SKM-1 (cell line): ENCODE data around the gene HAND2.

ENCODE experiments used
- DNase-seq: peaks from one replicate; lab custom pipeline; 2025; ENCODE audit not compliant: unreplicated experiment; lab: John Stamatoyannopoulos, UW

The HAND2 gene

GRCh38 chr4:173503330-173504180 lies 26.5 kb downstream of the HAND2 start:
- DNase-seq: no peak

- DNase-seq: no peak
Measured at GRCh38 chr4:173502282-173502681, 27.7 kb downstream of the HAND2 start.

GRCh38 chr4:173501592-173502150 lies 28.4 kb downstream of the HAND2 start:
- no peak for DNase-seq

- DNase-seq: no peak
Measured at GRCh38 chr4:173500841-173501591, 29.0 kb downstream of the HAND2 start.

- DNase-seq: no peak
Measured at GRCh38 chr4:173499658-173500535, 30.1 kb downstream of the HAND2 start.

GRCh38 chr4:173498771-173499170 lies 31.3 kb downstream of the HAND2 start:
- DNase-seq: no peak

- DNase-seq: no peak
Measured at GRCh38 chr4:173498023-173498422, 32.0 kb downstream of the HAND2 start.

GRCh38 chr4:173494013-173494970 lies 35.7 kb downstream of the HAND2 start:
- DNase-seq: peak; percentile 8

- DNase-seq: no peak
Measured at GRCh38 chr4:173493041-173493440, 37.0 kb downstream of the HAND2 start.

GRCh38 chr4:173492315-173492714 lies 37.7 kb downstream of the HAND2 start:
- no peak for DNase-seq

GRCh38 chr4:173490817-173491528 lies 39.1 kb downstream of the HAND2 start:
- DNase-seq: no peak

- peak; percentile 65 for DNase-seq
Measured at GRCh38 chr4:173490256-173490655, 39.8 kb downstream of the HAND2 start.

- DNase-seq: no peak
Measured at GRCh38 chr4:173489514-173489913, 40.5 kb downstream of the HAND2 start.

- no peak for DNase-seq
Measured at GRCh38 chr4:173488656-173489055, 41.4 kb downstream of the HAND2 start.

GRCh38 chr4:173488074-173488473 lies 42.0 kb downstream of the HAND2 start:
- no peak for DNase-seq

GRCh38 chr4:173486714-173487392 lies 43.2 kb downstream of the HAND2 start:
- no peak for DNase-seq

GRCh38 chr4:173485164-173485563 lies 44.9 kb downstream of the HAND2 start:
- DNase-seq: no peak

GRCh38 chr4:173482330-173482931 lies 47.6 kb downstream of the HAND2 start:
- DNase-seq: no peak
